Anterior cingulate cortex (tissue), 58 donors: ENCODE measurements around the gene SPART.
"Not testable (repeated sequence)": the region's sequence is repeated elsewhere in the genome, so short reads cannot be mapped to it uniquely, and the experiment has no call there.

Source experiments
- DNase-seq, 58 donors: peaks; one replicate each; lab custom pipeline; 2025; lab: John Stamatoyannopoulos, UW

SPART gene

GRCh38 chr13:36355632-36356031 lies 9.4 kb upstream of the SPART start:
- DNase-seq: no peak

- DNase-seq: no peak
Measured at GRCh38 chr13:36354842-36355623, 8.8 kb upstream of the SPART start.

- no peak for DNase-seq
Measured at GRCh38 chr13:36353001-36353400, 6.8 kb upstream of the SPART start.

GRCh38 chr13:36352350-36352749 lies 6.2 kb upstream of the SPART start:
- no peak for DNase-seq

GRCh38 chr13:36347531-36348210 lies 1.5 kb upstream of the SPART start:
- DNase-seq: no peak

GRCh38 chr13:36345438-36346221 lies 564 bp downstream of the SPART start:
- DNase-seq: peak in 53 of 58 donors; percentile 2 to 86 (median 60)

- DNase-seq: peak in 3 of 58 donors; percentile 5 to 66 (median 12)
Measured at GRCh38 chr13:36344886-36345437, 1.2 kb downstream of the SPART start.

- DNase-seq: no peak
Measured at GRCh38 chr13:36344173-36344572, 2.0 kb downstream of the SPART start.

- no peak for DNase-seq
Measured at GRCh38 chr13:36343766-36344165, 2.4 kb downstream of the SPART start.

- DNase-seq: no peak
Measured at GRCh38 chr13:36342715-36343114, 3.5 kb downstream of the SPART start.

- DNase-seq: no peak
Measured at GRCh38 chr13:36341718-36342117, 4.5 kb downstream of the SPART start.

- no peak for DNase-seq
Measured at GRCh38 chr13:36339600-36340155, 6.5 kb downstream of the SPART start.

GRCh38 chr13:36337938-36338641 lies 8.1 kb downstream of the SPART start:
- DNase-seq: no peak

- no peak for DNase-seq
Measured at GRCh38 chr13:36332986-36333385, 13.2 kb downstream of the SPART start.

- DNase-seq: not testable (repeated sequence)
Measured at GRCh38 chr13:36332255-36332654, 13.9 kb downstream of the SPART start.

GRCh38 chr13:36331280-36331679 lies 14.9 kb downstream of the SPART start:
- DNase-seq: no peak

GRCh38 chr13:36329361-36329760 lies 16.8 kb downstream of the SPART start:
- no peak for DNase-seq

GRCh38 chr13:36328821-36329220 lies 17.4 kb downstream of the SPART start:
- no peak for DNase-seq

- no peak for DNase-seq
Measured at GRCh38 chr13:36325912-36326311, 20.3 kb downstream of the SPART start.

GRCh38 chr13:36324881-36325280 lies 21.3 kb downstream of the SPART start:
- not testable (repeated sequence) for DNase-seq
